HEK293 (cell line): ENCODE results near the gene ARPC1B.

Source experiments
- CTCF ChIA-PET: fragments of 350-600 bp; formaldehyde crosslinking; extraction: SDS; loops from one replicate; lab custom pipeline; 2021; ENCODE audit warnings: antibody characterized with exemption; lab: Yijun Ruan, JAX
- POLR2A ChIA-PET: fragments of 300-600 bp; formaldehyde crosslinking; extraction: SDS; loops from one replicate; lab custom pipeline; 2020; ENCODE audit warnings: antibody characterized with exemption, inconsistent platforms; lab: Yijun Ruan, JAX
- H3K27ac ChIP-seq: fragments of 200-500 bp; sonication (Bioruptor generic); 2 replicates; pipeline ENCODE4 v1.5.1; 2014; ENCODE audit warnings: low read depth, low read length, control low read depth, inconsistent platforms; ENCODE audit errors: extremely low read depth
- H3K36me3 ChIP-seq, 2 experiments: fragments of 200-500 bp in 1 of 2; sonication (Bioruptor generic) in 1 of 2; 1 replicate in 1 of 2; 2 replicates in 1 of 2; pipeline ENCODE4 v1.5.1; 2014 to 2017; ENCODE audit warnings: inconsistent platforms in 2 of 2, low read length in 2 of 2; ENCODE audit not compliant: control insufficient read depth in 2 of 2, insufficient read depth in 1 of 2
- H3K4me1 ChIP-seq: fragments of 200-500 bp; sonication (Bioruptor generic); 2 replicates; pipeline ENCODE4 v1.5.1; 2014; ENCODE audit warnings: mild to moderate bottlenecking, low read length, inconsistent platforms; ENCODE audit not compliant: control insufficient read depth, insufficient read depth
- H3K4me3 ChIP-seq: 2 replicates; pipeline ENCODE4 v1.5.1; 2011; ENCODE audit warnings: low read depth, mild to moderate bottlenecking, control low read depth, low read length, moderate library complexity
- H3K9me3 ChIP-seq: fragments of 200-500 bp; sonication (Bioruptor generic); 2 replicates; pipeline ENCODE4 v1.5.1; 2014; ENCODE audit warnings: low read depth, low read length, inconsistent platforms; ENCODE audit not compliant: control insufficient read depth, insufficient read depth
- BCL11A ChIP-seq: fragments of 450-650 bp; formaldehyde crosslinking; IDR thresholded peaks from 2 replicates; pipeline ENCODE4 v1.5.1; 2016; ENCODE audit warnings: low read depth, missing biosample characterization, missing genetic modification characterization
- BCL6B ChIP-seq: fragments of 450-650 bp; formaldehyde crosslinking; IDR thresholded peaks from 2 replicates; pipeline ENCODE4 v1.5.1; 2017; ENCODE audit warnings: missing biosample characterization, missing genetic modification characterization
- EGR2 ChIP-seq: fragments of 450-650 bp; formaldehyde crosslinking; IDR thresholded peaks from 2 replicates; pipeline ENCODE4 v1.5.1; 2016; ENCODE audit warnings: low read depth, missing biosample characterization, missing genetic modification characterization
- KLF7 ChIP-seq: fragments of 450-650 bp; formaldehyde crosslinking; IDR thresholded peaks from 2 replicates; pipeline ENCODE4 v1.5.1; 2016; ENCODE audit warnings: missing biosample characterization, missing genetic modification characterization, borderline replicate concordance
- KLF9 ChIP-seq: fragments of 450-650 bp; formaldehyde crosslinking; IDR thresholded peaks from 2 replicates; pipeline ENCODE4 v1.5.1; 2016; ENCODE audit warnings: missing biosample characterization, missing genetic modification characterization, low read depth
- SCRT2 ChIP-seq: fragments of 450-650 bp; formaldehyde crosslinking; IDR thresholded peaks from 2 replicates; pipeline ENCODE4 v1.5.1; 2016; ENCODE audit warnings: missing biosample characterization, missing genetic modification characterization
- ZBTB17 ChIP-seq: fragments of 450-650 bp; formaldehyde crosslinking; IDR thresholded peaks from 2 replicates; pipeline ENCODE4 v1.5.1; 2016; ENCODE audit warnings: missing biosample characterization, missing genetic modification characterization
- ZBTB48 ChIP-seq: fragments of 450-650 bp; formaldehyde crosslinking; IDR thresholded peaks from 2 replicates; pipeline ENCODE4 v1.5.1; 2016; ENCODE audit warnings: missing biosample characterization, missing genetic modification characterization
- ZIC2 ChIP-seq: fragments of 450-650 bp; formaldehyde crosslinking; IDR thresholded peaks from 2 replicates; pipeline ENCODE4 v1.5.1; 2016; ENCODE audit warnings: missing biosample characterization, missing genetic modification characterization
- ZNF221 ChIP-seq: fragments of 450-650 bp; formaldehyde crosslinking; IDR thresholded peaks from 2 replicates; pipeline ENCODE4 v1.5.1; 2017; ENCODE audit warnings: missing biosample characterization, missing genetic modification characterization, borderline replicate concordance
- ZNF324 ChIP-seq: fragments of 450-650 bp; formaldehyde crosslinking; IDR thresholded peaks from 2 replicates; pipeline ENCODE4 v1.5.1; 2016; ENCODE audit warnings: missing biosample characterization, missing genetic modification characterization
- ZNF366 ChIP-seq: fragments of 450-650 bp; formaldehyde crosslinking; conservative IDR thresholded peaks from 2 replicates; pipeline ENCODE4 v1.5.1; 2016; ENCODE audit warnings: missing biosample characterization, missing genetic modification characterization
- ZNF404 ChIP-seq: fragments of 450-650 bp; formaldehyde crosslinking; IDR thresholded peaks from 2 replicates; pipeline ENCODE4 v1.5.1; 2017; ENCODE audit warnings: missing biosample characterization, missing genetic modification characterization
- ZNF501 ChIP-seq: fragments of 450-650 bp; formaldehyde crosslinking; IDR thresholded peaks from 2 replicates; pipeline ENCODE4 v1.5.1; 2016; ENCODE audit warnings: missing biosample characterization, missing genetic modification characterization
- ZNF530 ChIP-seq: fragments of 450-650 bp; formaldehyde crosslinking; IDR thresholded peaks from 2 replicates; pipeline ENCODE4 v1.5.1; 2016; ENCODE audit warnings: low read depth, missing biosample characterization, missing genetic modification characterization
- ZNF549 ChIP-seq: fragments of 450-650 bp; IDR thresholded peaks from 2 replicates; pipeline ENCODE4 v1.5.1; 2018; ENCODE audit warnings: missing biosample characterization, missing genetic modification characterization, mild to moderate bottlenecking, inconsistent platforms, moderate library complexity
- ZNF626 ChIP-seq: fragments of 450-650 bp; sonication (Bioruptor Pico); formaldehyde crosslinking; IDR thresholded peaks from 2 replicates; pipeline ENCODE4 v1.5.1; 2018; ENCODE audit warnings: missing biosample characterization, missing genetic modification characterization, inconsistent platforms
- ZNF692 ChIP-seq: fragments of 450-650 bp; formaldehyde crosslinking; IDR thresholded peaks from 2 replicates; pipeline ENCODE4 v1.5.1; 2016; ENCODE audit warnings: missing biosample characterization, missing genetic modification characterization
- ZNF830 ChIP-seq: fragments of 450-650 bp; IDR thresholded peaks from 2 replicates; pipeline ENCODE4 v1.5.0; 2018; ENCODE audit warnings: missing biosample characterization, missing genetic modification characterization, low read depth, mild to moderate bottlenecking, moderate library complexity
- TF ChIP-seq, protein P1 (sequence below): fragments of 450-650 bp; formaldehyde crosslinking; IDR thresholded peaks from 2 replicates; pipeline ENCODE4 v1.5.1; 2016; ENCODE audit warnings: missing biosample characterization, missing genetic modification characterization
- TF ChIP-seq, protein P2 (sequence below): sonication (generic); formaldehyde crosslinking; IDR thresholded peaks from 2 replicates; pipeline ENCODE4 v1.8.1; 2022; ENCODE audit warnings: mild to moderate bottlenecking, moderate library complexity, missing genetic modification reagents
- TF ChIP-seq, protein P3 (sequence below): fragments of 450-650 bp; formaldehyde crosslinking; IDR thresholded peaks from 2 replicates; pipeline ENCODE4 v1.5.1; 2016; ENCODE audit warnings: missing biosample characterization, missing genetic modification characterization
- TF ChIP-seq, protein P4 (sequence below): fragments of 450-650 bp; formaldehyde crosslinking; IDR thresholded peaks from 2 replicates; pipeline ENCODE4 v1.5.1; 2016; ENCODE audit warnings: missing biosample characterization, missing genetic modification characterization, borderline replicate concordance

Gene ARPC1B

DNA sequence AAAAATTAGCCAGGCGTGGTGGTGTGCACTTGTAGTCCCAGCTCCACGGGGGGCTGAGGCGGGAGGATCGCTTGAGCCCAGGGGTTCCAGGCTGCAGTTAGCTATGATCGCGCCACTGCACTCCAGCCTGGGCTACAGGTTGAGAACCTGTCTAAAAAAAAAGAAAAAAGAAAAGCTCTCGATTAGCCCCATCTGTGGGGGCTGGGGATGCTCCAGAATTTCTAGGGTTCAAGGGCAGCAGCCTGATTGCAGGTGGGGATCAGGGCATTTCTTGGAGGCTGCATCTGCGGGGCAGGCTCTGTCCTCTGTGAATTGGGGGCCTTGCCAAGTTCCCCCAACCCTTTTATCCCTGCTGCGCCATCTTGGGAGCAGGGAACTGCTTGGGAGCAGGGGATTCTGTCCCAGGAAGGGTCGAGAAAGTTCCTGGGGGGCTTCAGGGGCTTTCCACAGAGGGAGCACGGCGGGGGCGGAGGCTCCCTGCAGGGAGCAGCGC lies 49.5 kb upstream of the ARPC1B start (continued):
- no peak for TF ChIP-seq ZNF404 (tag by site-specific recombination)

DNA sequence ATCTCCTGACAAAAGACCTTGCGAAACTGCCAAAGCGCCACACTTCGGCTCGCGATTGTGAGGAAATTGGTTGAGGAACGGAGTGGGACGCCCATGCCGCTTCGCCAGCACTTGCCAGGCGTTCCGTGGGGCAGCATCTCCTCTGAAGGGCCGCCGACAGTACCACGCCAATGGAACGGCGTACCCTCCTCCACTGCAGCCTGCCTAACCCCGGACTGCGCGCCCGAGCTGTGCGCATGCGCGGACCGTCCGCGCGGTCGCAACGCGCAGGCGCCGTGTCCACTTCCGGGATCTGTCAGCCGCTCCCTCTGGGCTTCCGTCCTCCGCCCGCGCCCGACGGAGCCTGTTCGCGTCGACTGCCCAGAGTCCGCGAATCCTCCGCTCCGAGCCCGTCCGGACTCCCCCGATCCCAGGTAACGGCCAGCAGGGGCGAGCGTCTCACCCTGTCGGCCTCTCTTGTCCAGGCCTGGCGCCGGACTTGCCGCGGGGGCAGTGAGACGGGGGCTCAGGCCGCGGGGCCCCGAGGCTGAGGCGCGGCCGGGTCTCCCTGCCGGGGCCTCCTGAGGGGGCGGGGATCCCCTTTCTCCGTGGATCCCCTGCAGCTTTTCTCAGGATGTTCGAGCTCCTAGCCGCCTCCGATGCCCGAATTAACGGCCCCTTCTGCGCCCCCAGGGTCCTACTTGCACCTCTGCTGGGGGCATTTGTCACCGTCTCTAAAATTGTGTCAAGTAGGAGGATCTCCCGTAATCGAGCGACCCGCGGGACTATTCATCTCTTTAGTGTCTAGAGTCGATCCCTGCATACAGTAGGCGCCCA lies 48.7 kb upstream of the ARPC1B start, which contains the start of gene ARPC1A:
ARPC1A (plus strand) TSS at position 307 of the 816 bp plus-strand sequence. CDS start 7,456 bp downstream, outside the sequence.
- peaks cover 4% of the 10 kb centered on the region; the same call in 1 of the 2 replicates for H3K4me1 ChIP-seq
- no peaks in the 10 kb centered on the region for H3K9me3 ChIP-seq
- peaks cover 0 to 6% of the 10 kb centered on the region in 2 experiments; a peak in 2 of 3 replicates for H3K36me3 ChIP-seq
- POLR2A ChIA-PET: interaction anchor here (0.6 to 1.8 kb wide), 11 partner anchors 9 to 446 kb away, joined by 3 to 7 read pairs (median 4); partner anchors contain the start of genes BUD31 and PDAP1
- CTCF ChIA-PET: interaction anchor here (0.7 to 1.3 kb wide), 5 partner anchors 12 to 110 kb away, joined by 3 read pairs; no protein-coding TSS in a partner anchor
- peak within 1 kb of the TSS; percentile 79 for H3K27ac ChIP-seq
- H3K4me3 ChIP-seq: peak within 1 kb of the TSS; percentile 76
- TF ChIP-seq ZNF692 (tag by site-specific recombination) (0 out of 2 replicates have a peak, but pooled peaks have one; percentile 45), BCL6B (no peak), ZNF530 (tag by site-specific recombination) (no peak), BCL11A (no peak), ZNF830 (no peak), SCRT2 (tag by site-specific recombination) (no peak), ZIC2 (tag by site-specific recombination) (peak; percentile 55; the same call in 1 of the 2 replicates), ZNF366 (no peak), KLF9 (tag by site-specific recombination) (peak; percentile 72), ZNF501 (peak; percentile 71; the same call in 1 of the 2 replicates), ZNF221 (tag by site-specific recombination) (no peak), EGR2 (peak; percentile 50; the same call in 1 of the 2 replicates), ZBTB17 (peak; percentile 78; the same call in 1 of the 2 replicates), ZNF324 (tag by site-specific recombination) (0 out of 2 replicates have a peak, but pooled peaks have one; percentile 48), ZNF549 (tag by site-specific recombination) (no peak), ZBTB48 (tag by site-specific recombination) (0 out of 2 replicates have a peak, but pooled peaks have one; percentile 32), ZNF626 (tag by site-specific recombination) (no peak), KLF7 (no peak)
- TF ChIP-seq, protein P1, sequence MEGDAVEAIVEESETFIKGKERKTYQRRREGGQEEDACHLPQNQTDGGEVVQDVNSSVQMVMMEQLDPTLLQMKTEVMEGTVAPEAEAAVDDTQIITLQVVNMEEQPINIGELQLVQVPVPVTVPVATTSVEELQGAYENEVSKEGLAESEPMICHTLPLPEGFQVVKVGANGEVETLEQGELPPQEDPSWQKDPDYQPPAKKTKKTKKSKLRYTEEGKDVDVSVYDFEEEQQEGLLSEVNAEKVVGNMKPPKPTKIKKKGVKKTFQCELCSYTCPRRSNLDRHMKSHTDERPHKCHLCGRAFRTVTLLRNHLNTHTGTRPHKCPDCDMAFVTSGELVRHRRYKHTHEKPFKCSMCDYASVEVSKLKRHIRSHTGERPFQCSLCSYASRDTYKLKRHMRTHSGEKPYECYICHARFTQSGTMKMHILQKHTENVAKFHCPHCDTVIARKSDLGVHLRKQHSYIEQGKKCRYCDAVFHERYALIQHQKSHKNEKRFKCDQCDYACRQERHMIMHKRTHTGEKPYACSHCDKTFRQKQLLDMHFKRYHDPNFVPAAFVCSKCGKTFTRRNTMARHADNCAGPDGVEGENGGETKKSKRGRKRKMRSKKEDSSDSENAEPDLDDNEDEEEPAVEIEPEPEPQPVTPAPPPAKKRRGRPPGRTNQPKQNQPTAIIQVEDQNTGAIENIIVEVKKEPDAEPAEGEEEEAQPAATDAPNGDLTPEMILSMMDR (tag by site-specific recombination): peak; percentile 63
- TF ChIP-seq, protein P2, sequence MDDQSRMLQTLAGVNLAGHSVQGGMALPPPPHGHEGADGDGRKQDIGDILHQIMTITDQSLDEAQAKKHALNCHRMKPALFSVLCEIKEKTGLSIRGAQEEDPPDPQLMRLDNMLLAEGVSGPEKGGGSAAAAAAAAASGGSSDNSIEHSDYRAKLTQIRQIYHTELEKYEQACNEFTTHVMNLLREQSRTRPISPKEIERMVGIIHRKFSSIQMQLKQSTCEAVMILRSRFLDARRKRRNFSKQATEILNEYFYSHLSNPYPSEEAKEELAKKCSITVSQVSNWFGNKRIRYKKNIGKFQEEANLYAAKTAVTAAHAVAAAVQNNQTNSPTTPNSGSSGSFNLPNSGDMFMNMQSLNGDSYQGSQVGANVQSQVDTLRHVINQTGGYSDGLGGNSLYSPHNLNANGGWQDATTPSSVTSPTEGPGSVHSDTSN (CRISPR knock-in tag): 0 out of 2 replicates have a peak, but pooled peaks have one; percentile 23
- TF ChIP-seq, protein P3, sequence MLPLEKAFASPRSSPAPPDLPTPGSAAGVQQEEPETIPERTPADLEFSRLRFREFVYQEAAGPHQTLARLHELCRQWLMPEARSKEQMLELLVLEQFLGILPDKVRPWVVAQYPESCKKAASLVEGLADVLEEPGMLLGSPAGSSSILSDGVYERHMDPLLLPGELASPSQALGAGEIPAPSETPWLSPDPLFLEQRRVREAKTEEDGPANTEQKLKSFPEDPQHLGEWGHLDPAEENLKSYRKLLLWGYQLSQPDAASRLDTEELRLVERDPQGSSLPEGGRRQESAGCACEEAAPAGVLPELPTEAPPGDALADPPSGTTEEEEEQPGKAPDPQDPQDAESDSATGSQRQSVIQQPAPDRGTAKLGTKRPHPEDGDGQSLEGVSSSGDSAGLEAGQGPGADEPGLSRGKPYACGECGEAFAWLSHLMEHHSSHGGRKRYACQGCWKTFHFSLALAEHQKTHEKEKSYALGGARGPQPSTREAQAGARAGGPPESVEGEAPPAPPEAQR: no peak
- TF ChIP-seq, protein P4, sequence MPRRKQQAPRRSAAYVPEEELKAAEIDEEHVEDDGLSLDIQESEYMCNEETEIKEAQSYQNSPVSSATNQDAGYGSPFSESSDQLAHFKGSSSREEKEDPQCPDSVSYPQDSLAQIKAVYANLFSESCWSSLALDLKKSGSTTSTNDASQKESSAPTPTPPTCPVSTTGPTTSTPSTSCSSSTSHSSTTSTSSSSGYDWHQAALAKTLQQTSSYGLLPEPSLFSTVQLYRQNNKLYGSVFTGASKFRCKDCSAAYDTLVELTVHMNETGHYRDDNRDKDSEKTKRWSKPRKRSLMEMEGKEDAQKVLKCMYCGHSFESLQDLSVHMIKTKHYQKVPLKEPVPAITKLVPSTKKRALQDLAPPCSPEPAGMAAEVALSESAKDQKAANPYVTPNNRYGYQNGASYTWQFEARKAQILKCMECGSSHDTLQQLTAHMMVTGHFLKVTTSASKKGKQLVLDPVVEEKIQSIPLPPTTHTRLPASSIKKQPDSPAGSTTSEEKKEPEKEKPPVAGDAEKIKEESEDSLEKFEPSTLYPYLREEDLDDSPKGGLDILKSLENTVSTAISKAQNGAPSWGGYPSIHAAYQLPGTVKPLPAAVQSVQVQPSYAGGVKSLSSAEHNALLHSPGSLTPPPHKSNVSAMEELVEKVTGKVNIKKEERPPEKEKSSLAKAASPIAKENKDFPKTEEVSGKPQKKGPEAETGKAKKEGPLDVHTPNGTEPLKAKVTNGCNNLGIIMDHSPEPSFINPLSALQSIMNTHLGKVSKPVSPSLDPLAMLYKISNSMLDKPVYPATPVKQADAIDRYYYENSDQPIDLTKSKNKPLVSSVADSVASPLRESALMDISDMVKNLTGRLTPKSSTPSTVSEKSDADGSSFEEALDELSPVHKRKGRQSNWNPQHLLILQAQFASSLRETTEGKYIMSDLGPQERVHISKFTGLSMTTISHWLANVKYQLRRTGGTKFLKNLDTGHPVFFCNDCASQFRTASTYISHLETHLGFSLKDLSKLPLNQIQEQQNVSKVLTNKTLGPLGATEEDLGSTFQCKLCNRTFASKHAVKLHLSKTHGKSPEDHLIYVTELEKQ (tag by site-specific recombination): 0 out of 2 replicates have a peak, but pooled peaks have one; percentile 10
